ENCODE measurements around the gene KCND2. TPM values are rescaled to one million over a fixed set of nuclear protein-coding genes. Genes with fewer than 3 reads are reported as not detected.

The KCND2 gene
- total RNA-seq, 2 experiments from 2014 or later = not detected

GRCh38 chr7:120395526-120396019 is 122.6 kb downstream of the KCND2 start:
- ATAC-seq (no peak), DNase-seq (no peak)
- Mint-ChIP-seq H3K36me3 (ENCODE audit: low read depth) (no peaks in the 10 kb centered on the region), H3K4me3 (no peak overlapping the region), H3K27me3 (no peaks in the 10 kb centered on the region), H3K9me3 (no peaks in the 10 kb centered on the region), H3K27ac (no peak overlapping the region), H3K4me1 (ENCODE audit: low read depth) (no peaks in the 10 kb centered on the region)
- ChIA-PET POLR2A (no interaction called here), CTCF (no interaction called here)
- intact Hi-C loops (cut with micrococcal nuclease) = no loop called here
- no peak for TF ChIP-seq CTCF (IDR thresholded peaks at IDR 0.05)

GRCh38 chr7:120398284-120399000 is 125.5 kb downstream of the KCND2 start:
- no peak for DNase-seq
- Mint-ChIP-seq H3K9me3 (no peaks in the 10 kb centered on the region), H3K27ac (no peak overlapping the region), H3K4me1 (ENCODE audit: low read depth) (no peaks in the 10 kb centered on the region), H3K36me3 (ENCODE audit: low read depth) (no peaks in the 10 kb centered on the region), H3K4me3 (no peak overlapping the region), H3K27me3 (no peaks in the 10 kb centered on the region)
- ATAC-seq = no peak
- CTCF ChIA-PET = no interaction called here
- no peak for TF ChIP-seq CTCF (IDR thresholded peaks at IDR 0.05)
- POLR2A ChIA-PET = no interaction called here
- intact Hi-C loops (cut with micrococcal nuclease) = no loop called here

- Mint-ChIP-seq H3K27ac (no peak overlapping the region), H3K4me1 (ENCODE audit: low read depth) (peaks cover 3% of the 10 kb centered on the region), H3K9me3 (no peaks in the 10 kb centered on the region), H3K27me3 (no peaks in the 10 kb centered on the region), H3K36me3 (ENCODE audit: low read depth) (no peaks in the 10 kb centered on the region), H3K4me3 (no peak overlapping the region)
- intact Hi-C loops (cut with micrococcal nuclease) = no loop called here
- ATAC-seq = no peak
- POLR2A ChIA-PET = no interaction called here
- TF ChIP-seq CTCF (IDR thresholded peaks at IDR 0.05) = no peak
- CTCF ChIA-PET = no interaction called here
- no peak for DNase-seq
Observed at GRCh38 chr7:120400806-120401455, 128.0 kb downstream of the KCND2 start.

GRCh38 chr7:120402079-120402767 is 129.2 kb downstream of the KCND2 start:
- H3K4me3 Mint-ChIP-seq = no peak overlapping the region
- H3K27ac Mint-ChIP-seq = no peak overlapping the region
- no peaks in the 10 kb centered on the region for H3K36me3 Mint-ChIP-seq (ENCODE audit: low read depth)
- POLR2A ChIA-PET = no interaction called here
- CTCF ChIA-PET = no interaction called here
- peaks cover 3% of the 10 kb centered on the region for H3K4me1 Mint-ChIP-seq (ENCODE audit: low read depth)
- H3K9me3 Mint-ChIP-seq = no peaks in the 10 kb centered on the region
- no peaks in the 10 kb centered on the region for H3K27me3 Mint-ChIP-seq
- intact Hi-C loops (cut with micrococcal nuclease) = no loop called here
- ATAC-seq (no peak), DNase-seq (no peak)
- no peak for TF ChIP-seq CTCF (IDR thresholded peaks at IDR 0.05)

GRCh38 chr7:120402801-120403200 is 129.8 kb downstream of the KCND2 start:
- H3K36me3 Mint-ChIP-seq (ENCODE audit: low read depth) = no peaks in the 10 kb centered on the region
- H3K9me3 Mint-ChIP-seq = peaks cover 2% of the 10 kb centered on the region
- intact Hi-C loops (cut with micrococcal nuclease) = no loop called here
- no peak for ATAC-seq
- H3K4me1 Mint-ChIP-seq (ENCODE audit: low read depth) = peaks cover 3% of the 10 kb centered on the region
- H3K27me3 Mint-ChIP-seq = no peaks in the 10 kb centered on the region
- ChIA-PET POLR2A (no interaction called here), CTCF (no interaction called here)
- no peak for TF ChIP-seq CTCF (IDR thresholded peaks at IDR 0.05)
- no peak for DNase-seq
- no peak overlapping the region for H3K27ac Mint-ChIP-seq
- H3K4me3 Mint-ChIP-seq = no peak overlapping the region

Measured in activated CD8-positive, alpha-beta T cell treated with anti-CD3 and anti-CD28 coated beads for 36 hours (primary cell).